A549 (cell line): ENCODE data around the gene RFX6. TPM values are rescaled to one million over a fixed set of nuclear protein-coding genes. Genes with fewer than 3 reads are reported as not detected.

Experiments
- ATAC-seq, 2 experiments: fragments of 200-7000 bp in 1 of 2; fragments of >200 bp in 1 of 2; cut with Nextera tagmentation in 1 of 2; cut with Tn5 transposase in 1 of 2; 3 replicates each; pipeline versions ENCODE4 v1.8.0 to v1.9.1; 2018 to 2020; ENCODE audit warnings: mild to moderate bottlenecking in 1 of 2, moderate library complexity in 1 of 2
- CTCF ChIA-PET: fragments of 300-600 bp; sonication (Branson Sonifier 250); formaldehyde crosslinking; extraction: SDS; loops from one replicate; lab custom pipeline; 2021; ENCODE audit warnings: antibody characterized with exemption, inconsistent platforms; lab: Yijun Ruan, JAX
- POLR2A ChIA-PET: fragments of 350-600 bp; formaldehyde crosslinking; extraction: SDS; loops from one replicate; lab custom pipeline; 2021; ENCODE audit warnings: antibody characterized with exemption, inconsistent platforms; lab: Yijun Ruan, JAX
- DNase-seq, 2 experiments: peaks; one replicate each; pipeline versions ENCODE4 v3.0.0 to v3.0.0-alpha.2; 2011 to 2016; ENCODE audit warnings: low read depth in 1 of 2, low spot score in 1 of 2
- FAIRE-seq: peaks from 2 replicates; lab custom pipeline; 2011; peaks lifted over from hg19 to GRCh38; lab: Jason Lieb, UNC
- H3K27ac ChIP-seq, 2 experiments: fragments of >200 bp; sonication (Bioruptor Twin); formaldehyde crosslinking; 3 replicates each; pipeline ENCODE4 v1.5.1; 2016 to 2017
- H3K4me1 ChIP-seq: fragments of >200 bp; sonication (Bioruptor Twin); formaldehyde crosslinking; 3 replicates; pipeline ENCODE4 v1.6.1; 2016
- H3K4me2 ChIP-seq: fragments of >200 bp; sonication (Bioruptor Twin); formaldehyde crosslinking; 3 replicates; pipeline ENCODE4 v1.6.1; 2016
- H3K4me3 ChIP-seq: fragments of >200 bp; sonication (Bioruptor Twin); formaldehyde crosslinking; 3 replicates; pipeline ENCODE4 v1.5.1; 2016
- H3K9me3 ChIP-seq: fragments of >200 bp; sonication (Bioruptor Twin); formaldehyde crosslinking; 3 replicates; pipeline ENCODE4 v1.6.1; 2016
- CBX2 ChIP-seq: fragments of 200-600 bp; sonication (generic); IDR thresholded peaks from 2 replicates; pipeline ENCODE4 v1.6.1; 2016; ENCODE audit warnings: low read depth, mild to moderate bottlenecking, borderline replicate concordance
- CHD4 ChIP-seq: fragments of 200-600 bp; sonication (generic); IDR thresholded peaks from 2 replicates; pipeline ENCODE4 v1.6.1; 2016; ENCODE audit warnings: antibody characterized with exemption, mild to moderate bottlenecking, borderline replicate concordance
- CTCF ChIP-seq: fragments of >200 bp; sonication (Bioruptor Twin); formaldehyde crosslinking; IDR thresholded peaks from 3 replicates; pipeline ENCODE4 v1.5.1; 2016
- EHF ChIP-seq: fragments of 250-450 bp; sonication (Bioruptor Pico); IDR thresholded peaks from 2 replicates; pipeline ENCODE4 v1.5.0; 2020; ENCODE audit warnings: mild to moderate bottlenecking
- EHMT2 ChIP-seq: fragments of 200-600 bp; sonication (generic); IDR thresholded peaks from 2 replicates; pipeline ENCODE4 v1.6.1; 2016; ENCODE audit warnings: antibody characterized with exemption, low read depth, mild to moderate bottlenecking, moderate library complexity
- EP300 ChIP-seq, 2 experiments: fragments of >200 bp; sonication (Bioruptor Twin); formaldehyde crosslinking; IDR thresholded peaks; 2 replicates in 1 of 2; 3 replicates in 1 of 2; pipeline ENCODE4 v1.6.1; 2016 to 2017
- ESRRA ChIP-seq: fragments of 150-350 bp; IDR thresholded peaks from 2 replicates; pipeline ENCODE4 v1.6.1; 2014; ENCODE audit warnings: mild to moderate bottlenecking, low read length, borderline replicate concordance
- FOSB ChIP-seq: fragments of 250-450 bp; sonication (Bioruptor Pico); IDR thresholded peaks from 2 replicates; pipeline ENCODE4 v1.5.0; 2020; ENCODE audit warnings: mild to moderate bottlenecking, moderate library complexity
- FOSL2 ChIP-seq, 2 experiments: fragments of 450-650 bp in 1 of 2; fragments of >200 bp in 1 of 2; sonication (Bioruptor Twin) in 1 of 2; formaldehyde crosslinking; IDR thresholded peaks; 2 replicates each; pipeline versions ENCODE4 v1.5.0 to v1.6.1; 2016 to 2020; ENCODE audit warnings: mild to moderate bottlenecking in 1 of 2, moderate library complexity in 1 of 2
- GATA3 ChIP-seq: IDR thresholded peaks from 2 replicates; pipeline ENCODE4 v1.6.1; 2012; ENCODE audit warnings: borderline replicate concordance
- HDAC2 ChIP-seq: fragments of 200-600 bp; sonication (generic); IDR thresholded peaks from 2 replicates; pipeline ENCODE4 v1.6.1; 2016
- HES2 ChIP-seq: fragments of >200 bp; sonication (Bioruptor Twin); formaldehyde crosslinking; IDR thresholded peaks from 2 replicates; pipeline ENCODE4 v1.6.1; 2016
- HMGXB4 ChIP-seq: fragments of 250-450 bp; sonication (Bioruptor Pico); IDR thresholded peaks from 2 replicates; pipeline ENCODE4 v1.5.0; 2021; ENCODE audit warnings: mild to moderate bottlenecking, moderate library complexity, borderline replicate concordance
- HOXA7 ChIP-seq: fragments of 250-450 bp; sonication (Bioruptor Pico); IDR thresholded peaks from 2 replicates; pipeline ENCODE4 v1.5.0; 2020; ENCODE audit warnings: mild to moderate bottlenecking, moderate library complexity
- HOXB13 ChIP-seq: fragments of 250-450 bp; sonication (Bioruptor Pico); IDR thresholded peaks from 2 replicates; pipeline ENCODE4 v1.5.0; 2020; ENCODE audit warnings: low read depth, mild to moderate bottlenecking, moderate library complexity
- HOXB5 ChIP-seq: fragments of 250-450 bp; sonication (Bioruptor Pico); IDR thresholded peaks from 2 replicates; pipeline ENCODE4 v1.5.0; 2020; ENCODE audit warnings: mild to moderate bottlenecking, moderate library complexity
- JUN ChIP-seq, 2 experiments: fragments of >200 bp; sonication (Bioruptor Twin); formaldehyde crosslinking; IDR thresholded peaks; 2 replicates in 1 of 2; 3 replicates in 1 of 2; pipeline ENCODE4 v1.6.1; 2016 to 2017
- MAX ChIP-seq: IDR thresholded peaks from 2 replicates; pipeline ENCODE4 v1.6.1; 2012
- NFE2L2 ChIP-seq: fragments of 150-350 bp; conservative IDR thresholded peaks from 2 replicates; pipeline ENCODE4 v1.6.1; 2014; ENCODE audit warnings: low read length
- NR3C1 ChIP-seq: fragments of >200 bp; sonication (Bioruptor Twin); formaldehyde crosslinking; IDR thresholded peaks from 3 replicates; pipeline ENCODE4 v1.6.1; 2017
- PBX3 ChIP-seq: IDR thresholded peaks from 2 replicates; pipeline ENCODE4 v1.6.1; 2012
- POLR2AphosphoS2 ChIP-seq: conservative IDR thresholded peaks from 2 replicates; pipeline ENCODE4 v1.6.1; 2012; ENCODE audit warnings: low read length, improper control_type of control experiment, inconsistent platforms
- RARB ChIP-seq: fragments of 250-450 bp; sonication (Bioruptor Pico); IDR thresholded peaks from 2 replicates; pipeline ENCODE4 v1.8.0; 2021; ENCODE audit warnings: mild to moderate bottlenecking, moderate library complexity
- TP53 ChIP-seq: fragments of 250-450 bp; sonication (Bioruptor Pico); IDR thresholded peaks from 2 replicates; pipeline ENCODE4 v1.5.0; 2021; ENCODE audit warnings: mild to moderate bottlenecking, moderate library complexity
- ZNF302 ChIP-seq: fragments of 250-450 bp; sonication (Bioruptor Pico); IDR thresholded peaks from 2 replicates; pipeline ENCODE4 v1.9.0; 2021; ENCODE audit warnings: inconsistent platforms, mild to moderate bottlenecking, moderate library complexity
- ZSCAN20 ChIP-seq: fragments of 250-450 bp; sonication (Bioruptor Pico); IDR thresholded peaks from 2 replicates; pipeline ENCODE4 v1.8.0; 2022; ENCODE audit warnings: mild to moderate bottlenecking, moderate library complexity
- WGBS: methylation state at CpG from one replicate; pipeline ENCODE4 v1.1.6; 2017; ENCODE audit errors: missing lambda C conversion rate; 5-methylcytosine and 5-hydroxymethylcytosine counted together
- polyA plus RNA-seq, 4 experiments: library from polyadenylated mRNA; depleted of rRNA in 3 of 4; stranded (reverse); fragments of >200 nt; fragmentation: RNase III in 1 of 4; extraction: RNeasy Plus Mini Kit Qiagen cat#74134 plus additional on column Dnase treatment in 1 of 4; gene quantifications; 2 replicates in 3 of 4; 3 replicates in 1 of 4; pipeline ENCODE4 v1.2.3, GENCODE V29; 2011 to 2017

The RFX6 gene
- polyA plus RNA-seq, 2 of the 4 experiments (the other 2 are of a cell fraction): not detected

- Histone ChIP-seq H3K27ac (no peak overlapping the region), H3K4me2 (no peak overlapping the region), H3K4me3 (no peak overlapping the region), H3K9me3 (no peaks in the 10 kb centered on the region), H3K4me1 (no peaks in the 10 kb centered on the region)
- no peak for TF ChIP-seq CHD4
- no peak for TF ChIP-seq HOXB13 (CRISPR knock-in tag)
- no peak for TF ChIP-seq FOSL2 (IDR thresholded peaks at IDR 0.05)
- no peak for TF ChIP-seq FOSL2 (CRISPR knock-in tag; IDR thresholded peaks at IDR 0.05)
- TF ChIP-seq JUN (IDR thresholded peaks at IDR 0.05): no peak
- no peak for TF ChIP-seq EHMT2
- no peak for TF ChIP-seq POLR2AphosphoS2
- TF ChIP-seq NFE2L2: no peak
- no peak for TF ChIP-seq GATA3
- POLR2A ChIA-PET: no interaction called here
- FAIRE-seq: no peak
- no peak for ATAC-seq
- no peak for DNase-seq
- WGBS: 70% methylated on average over 10 of the region's 10 CpGs
- CTCF ChIA-PET: no interaction called here
Observed at GRCh38 chr6:116925088-116925794, 48.2 kb downstream of the RFX6 start.

- FAIRE-seq: no peak
- no peaks in the 10 kb centered on the region for H3K4me1 ChIP-seq
- no peak overlapping the region for H3K4me3 ChIP-seq
- TF ChIP-seq MAX: no peak
- TF ChIP-seq HOXB5 (CRISPR knock-in tag): no peak
- no peak for TF ChIP-seq CBX2
- TF ChIP-seq CTCF: no peak
- no peak for TF ChIP-seq EHF (CRISPR knock-in tag)
- TF ChIP-seq FOSB (CRISPR knock-in tag): no peak
- no peak for TF ChIP-seq FOSL2 (IDR thresholded peaks at IDR 0.05)
- TF ChIP-seq FOSL2 (CRISPR knock-in tag; IDR thresholded peaks at IDR 0.05): no peak
- TF ChIP-seq HES2: no peak
- TF ChIP-seq NR3C1: no peak
- TF ChIP-seq ZSCAN20 (CRISPR knock-in tag): no peak
- TF ChIP-seq ESRRA: no peak
- TF ChIP-seq RARB: no peak
- no peak for TF ChIP-seq ZNF302 (CRISPR knock-in tag)
- no peak for TF ChIP-seq PBX3
- TF ChIP-seq HMGXB4 (CRISPR knock-in tag): no peak
- no peak for TF ChIP-seq HDAC2
- no peak for TF ChIP-seq HOXA7 (CRISPR knock-in tag)
- TF ChIP-seq EP300 (IDR thresholded peaks at IDR 0.05): no peak
- no peak for TF ChIP-seq TP53 (CRISPR knock-in tag)
- DNase-seq: no peak
- ChIA-PET POLR2A (no interaction called here), CTCF (no interaction called here)
- no peak for ATAC-seq
- 21% methylated on average over 6 of the region's 6 CpGs for WGBS
- H3K27ac ChIP-seq: no peak overlapping the region
- H3K9me3 ChIP-seq: no peaks in the 10 kb centered on the region
- no peak overlapping the region for H3K4me2 ChIP-seq
Observed at GRCh38 chr6:116928677-116929076, 51.6 kb downstream of the RFX6 start.
